A673 (cell line): ENCODE measurements around the gene EWSR1.

Experiments used
- CTCF ChIP-seq: fragments of 300-800, 200-600 bp; sonication (generic); conservative IDR thresholded peaks from 2 replicates; pipeline ENCODE4 v1.5.1; 2017; ENCODE audit warnings: low read depth, mild to moderate bottlenecking, antibody characterized with exemption, low read length, moderate library complexity, mixed read lengths
- EZH2 ChIP-seq: fragments of 200-600 bp; sonication (generic); IDR thresholded peaks from 2 replicates; pipeline ENCODE4 v1.6.1; 2017; ENCODE audit warnings: borderline replicate concordance, low read depth, mild to moderate bottlenecking, mixed read lengths, antibody characterized with exemption, low read length; ENCODE audit not compliant: poor library complexity, severe bottlenecking

DNA sequence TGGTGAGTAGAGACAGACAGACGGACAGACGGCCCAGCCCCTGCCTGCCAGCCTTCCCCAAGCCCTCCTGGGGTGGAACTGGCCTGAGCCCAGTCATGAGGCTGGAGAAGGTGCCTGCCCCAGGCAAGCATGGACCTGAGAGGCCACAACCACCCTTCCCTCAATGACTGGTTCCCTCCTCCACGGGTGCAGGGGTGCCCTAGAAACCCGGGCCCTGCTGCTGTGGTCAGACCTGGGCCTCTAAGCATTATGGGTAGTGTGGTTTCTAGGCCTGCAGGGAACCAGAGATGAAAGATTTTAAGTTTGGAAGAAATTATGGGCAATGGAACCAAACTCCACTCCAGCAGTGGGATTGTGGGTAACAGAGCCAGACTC lies 13.8 kb upstream of the EWSR1 start:
- TF ChIP-seq CTCF (no peak), EZH2 (no peak)
